ENCODE results near the gene DNAJC7.

Gene DNAJC7, protein sequence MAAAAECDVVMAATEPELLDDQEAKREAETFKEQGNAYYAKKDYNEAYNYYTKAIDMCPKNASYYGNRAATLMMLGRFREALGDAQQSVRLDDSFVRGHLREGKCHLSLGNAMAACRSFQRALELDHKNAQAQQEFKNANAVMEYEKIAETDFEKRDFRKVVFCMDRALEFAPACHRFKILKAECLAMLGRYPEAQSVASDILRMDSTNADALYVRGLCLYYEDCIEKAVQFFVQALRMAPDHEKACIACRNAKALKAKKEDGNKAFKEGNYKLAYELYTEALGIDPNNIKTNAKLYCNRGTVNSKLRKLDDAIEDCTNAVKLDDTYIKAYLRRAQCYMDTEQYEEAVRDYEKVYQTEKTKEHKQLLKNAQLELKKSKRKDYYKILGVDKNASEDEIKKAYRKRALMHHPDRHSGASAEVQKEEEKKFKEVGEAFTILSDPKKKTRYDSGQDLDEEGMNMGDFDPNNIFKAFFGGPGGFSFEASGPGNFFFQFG

DNA sequence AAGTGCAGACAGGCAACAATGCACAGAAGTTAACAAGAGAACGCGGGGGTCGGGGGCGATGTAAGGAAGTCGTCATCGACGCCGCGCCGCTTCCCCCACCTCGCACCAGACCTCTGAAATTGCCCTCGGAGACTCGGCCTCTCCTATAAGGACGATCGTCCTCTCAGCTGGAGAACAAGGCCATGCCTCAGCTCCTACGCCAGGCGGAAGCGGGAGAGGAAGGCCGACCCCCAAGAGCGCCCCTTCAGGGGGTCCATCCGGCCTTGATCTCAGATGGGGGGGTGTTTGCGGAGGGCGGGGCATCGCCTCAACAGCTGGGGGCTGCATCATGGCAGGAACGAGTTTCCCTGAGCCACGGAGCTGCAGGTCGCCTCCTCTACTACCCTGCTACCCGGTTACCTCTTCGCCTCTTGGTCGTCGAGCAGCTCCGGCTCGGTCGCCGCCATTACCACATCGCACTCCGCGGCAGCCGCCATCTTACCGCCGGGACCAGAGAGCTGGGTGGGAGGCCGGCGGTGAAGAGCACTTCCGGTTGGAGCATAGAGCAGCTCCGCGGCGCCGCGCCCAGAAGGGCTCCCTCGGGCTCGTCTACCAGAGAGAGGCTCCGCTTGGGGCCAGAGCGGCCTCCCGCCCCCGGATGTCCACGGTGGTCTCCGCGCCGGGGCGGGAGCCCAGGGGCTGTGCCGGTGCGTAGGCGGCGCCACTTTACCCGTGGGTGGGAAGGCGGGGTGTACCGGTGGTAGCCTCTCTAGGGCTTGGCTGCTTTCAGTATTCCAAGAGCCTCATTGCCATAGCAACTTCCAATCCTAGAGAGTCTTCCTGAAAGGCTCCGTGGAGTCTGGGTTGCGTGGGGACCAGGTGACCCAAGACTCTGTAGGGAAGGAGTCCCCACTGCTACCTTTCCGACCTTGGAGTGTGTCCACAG, at the start of gene DNAJC7:
TSS of gene DNAJC7 (minus strand) at position 499 of the 925 bp plus-strand sequence. CDS start at position 476, 23 bp downstream.
- peak; percentile 75 for DNase-seq (ENCODE audit: low read depth)

DNA sequence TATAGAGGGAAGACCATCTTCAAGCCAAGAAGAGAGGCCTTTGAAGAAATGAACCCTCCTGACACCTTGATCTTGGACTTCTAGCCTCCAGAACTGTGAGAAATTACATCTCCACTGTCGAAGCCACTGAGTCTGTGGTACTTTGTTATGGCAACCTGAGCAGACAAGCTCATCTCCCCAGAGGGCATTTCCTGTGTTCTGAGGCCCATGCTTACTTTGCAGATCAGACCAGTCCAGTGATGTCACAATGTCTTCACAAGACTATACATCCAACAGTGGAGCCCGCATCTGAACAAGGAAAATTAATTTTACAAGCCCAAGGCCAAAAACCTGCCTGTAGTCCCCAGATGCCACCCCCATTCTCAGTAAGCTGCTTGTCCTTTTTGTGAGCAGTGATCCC, 48.0 kb upstream of the DNAJC7 start:
- no peak for DNase-seq (ENCODE audit: low read depth)

DNA sequence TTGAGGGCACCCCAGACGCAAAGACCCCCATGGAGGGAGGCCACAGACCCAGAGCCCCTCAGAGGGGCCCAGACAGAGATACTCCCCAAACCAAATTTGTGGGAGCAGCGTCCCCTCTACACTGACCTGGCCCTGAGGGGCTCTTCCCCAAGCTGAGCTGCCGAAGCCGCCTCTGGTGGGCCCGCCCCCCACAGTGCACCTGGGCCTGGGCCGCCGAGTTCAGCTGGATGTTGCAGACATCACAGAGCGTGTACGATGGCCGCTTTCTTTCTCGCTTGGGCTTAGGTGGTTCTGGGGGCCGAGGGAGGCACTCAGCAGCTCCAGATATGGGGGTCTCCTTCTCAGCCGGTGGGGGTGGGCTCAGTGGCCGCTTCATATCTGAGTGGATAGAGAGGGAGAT, 45.4 kb upstream of the DNAJC7 start:
- DNase-seq (ENCODE audit: low read depth) = no peak

DNA sequence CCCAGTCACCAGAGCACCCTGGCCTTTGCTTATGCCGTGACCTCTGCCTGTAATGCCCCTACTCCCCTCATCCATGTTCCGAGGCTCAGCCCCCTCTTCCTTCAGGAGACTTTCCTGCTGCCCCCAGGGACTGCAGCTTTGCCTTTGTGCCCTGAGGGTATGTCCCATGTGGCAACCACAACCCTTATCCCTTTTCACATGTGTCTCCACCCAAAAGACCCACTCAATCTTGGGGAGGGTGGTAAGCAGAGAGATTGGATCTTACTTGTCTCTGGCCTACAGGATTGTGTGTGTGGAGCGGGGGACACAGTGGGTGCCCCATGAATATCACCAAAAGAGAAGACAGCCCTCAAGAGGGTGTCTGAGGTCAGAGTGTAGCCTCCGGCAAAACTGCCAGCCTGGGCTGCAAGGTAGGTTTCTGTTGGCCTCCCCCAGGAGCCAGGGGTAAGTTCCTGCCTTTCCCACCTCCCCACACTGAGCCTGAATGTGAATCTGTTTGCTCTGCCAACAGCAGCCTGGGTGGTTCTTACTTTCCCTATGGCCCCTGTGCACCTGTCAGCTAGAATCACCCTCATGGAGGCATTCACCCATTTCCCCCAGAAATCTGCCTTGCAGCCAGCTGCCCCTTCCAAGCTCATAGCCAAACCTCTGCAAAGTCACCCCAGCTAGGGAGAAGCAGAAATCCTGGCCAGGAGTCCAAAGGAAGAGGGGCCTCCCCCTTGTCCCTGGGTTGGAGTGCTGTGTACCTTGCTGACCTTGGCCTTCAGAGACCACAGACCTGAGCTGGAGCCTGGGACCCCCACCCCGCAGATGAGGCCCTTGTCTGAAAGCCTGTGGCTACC, 44.6 kb upstream of the DNAJC7 start:
- no peak for DNase-seq (ENCODE audit: low read depth)

DNA sequence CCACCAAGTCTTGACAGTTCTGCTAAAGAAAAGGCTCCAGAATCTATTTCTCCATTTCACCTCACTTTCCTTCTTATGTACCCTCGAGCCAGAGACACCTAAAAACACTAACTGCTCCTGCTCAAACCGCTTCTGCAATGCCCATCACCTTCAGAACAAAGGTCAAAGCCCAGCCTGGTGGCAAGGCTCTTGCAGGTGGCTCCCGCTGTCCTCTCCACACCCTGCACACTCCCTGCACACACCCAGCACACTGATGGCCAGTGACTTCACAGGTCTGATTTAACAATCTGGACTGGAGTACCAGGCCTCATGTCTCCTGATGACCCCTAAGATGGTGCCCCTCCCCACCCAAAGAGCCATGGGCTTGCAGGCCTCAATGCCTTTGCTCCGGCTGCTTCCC, 43.0 kb upstream of the DNAJC7 start:
- DNase-seq (ENCODE audit: low read depth) = no peak

DNA sequence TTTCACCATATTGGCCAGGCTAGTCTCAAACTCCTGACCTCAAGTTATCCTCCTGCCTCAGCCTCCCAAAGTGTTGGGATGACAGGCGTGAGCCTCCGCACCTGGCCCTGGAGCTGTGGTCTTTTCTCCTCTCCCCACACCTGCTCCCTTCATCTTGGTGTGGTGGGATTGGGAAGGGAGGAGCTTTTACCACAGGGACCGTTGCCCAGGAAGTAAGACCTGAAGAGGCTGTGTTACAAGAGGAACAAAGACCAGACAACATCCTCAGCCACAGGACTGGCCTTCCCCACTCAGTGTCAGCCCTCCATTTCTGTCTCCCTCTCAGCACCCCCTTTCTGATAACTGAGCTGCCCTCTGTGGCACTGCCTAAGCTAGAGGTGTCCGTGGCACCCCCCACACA, 42.6 kb upstream of the DNAJC7 start:
- DNase-seq (ENCODE audit: low read depth) = no peak

DNA sequence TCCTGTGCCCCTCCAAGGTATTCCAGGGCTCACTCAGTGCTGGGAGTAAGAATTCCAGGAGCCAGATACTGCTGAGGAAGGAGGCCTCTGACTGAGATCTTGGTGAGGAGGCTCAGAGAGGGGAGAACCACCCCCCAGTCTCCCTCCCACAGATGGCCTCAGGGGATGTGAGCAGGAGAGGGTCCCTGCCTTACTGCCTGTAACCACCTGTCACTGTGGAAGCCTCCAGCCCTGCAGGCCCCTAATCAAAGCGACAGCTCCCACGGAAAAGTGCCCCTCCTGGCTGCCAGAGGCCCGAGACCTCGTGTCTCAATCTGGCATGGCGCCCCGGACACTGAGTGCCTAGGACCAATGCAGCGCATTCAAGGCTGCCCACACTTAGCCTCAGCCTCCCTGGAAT, 40.8 kb upstream of the DNAJC7 start:
- DNase-seq (ENCODE audit: low read depth) = no peak

DNA sequence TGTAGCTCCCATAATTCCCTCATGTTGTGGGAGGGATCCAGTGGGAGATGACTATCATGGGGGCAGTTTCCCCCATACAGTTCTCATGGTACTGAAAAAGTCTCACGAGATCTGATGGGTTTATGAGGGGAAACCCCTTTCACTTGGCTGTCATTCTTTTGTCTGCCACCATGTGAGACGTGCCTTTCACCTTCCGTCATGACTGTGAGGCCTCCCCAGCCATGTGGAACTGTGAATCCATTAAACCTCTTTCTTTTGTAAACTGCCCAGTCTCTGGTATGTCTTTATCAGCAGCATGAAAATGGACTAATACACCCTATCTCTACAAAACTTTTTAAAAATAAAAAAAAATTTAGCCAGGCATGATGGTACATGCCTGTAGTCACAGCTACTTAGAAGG, 39.4 kb upstream of the DNAJC7 start:
- no peak for DNase-seq (ENCODE audit: low read depth)

DNA sequence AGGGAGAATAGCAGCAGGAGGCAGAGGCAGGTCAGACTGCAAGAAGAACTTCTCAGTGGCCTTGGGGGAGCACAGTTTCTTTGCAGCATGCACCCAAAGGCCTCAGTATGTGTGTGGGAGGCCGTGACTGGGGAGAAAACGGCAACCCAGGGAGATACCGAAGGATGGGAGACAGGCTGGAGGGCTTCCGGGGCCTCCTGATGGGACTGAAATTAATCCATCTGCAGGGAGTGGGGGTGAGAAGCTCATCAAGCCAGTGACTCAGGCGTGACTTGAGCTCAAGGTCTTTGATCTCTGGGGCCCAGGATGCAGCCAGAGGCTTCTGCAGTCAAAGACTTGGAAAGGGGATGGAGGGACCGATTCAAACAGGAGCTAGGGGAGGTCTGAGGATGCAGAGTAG, 38.3 kb upstream of the DNAJC7 start:
- DNase-seq (ENCODE audit: low read depth) = no peak

DNA sequence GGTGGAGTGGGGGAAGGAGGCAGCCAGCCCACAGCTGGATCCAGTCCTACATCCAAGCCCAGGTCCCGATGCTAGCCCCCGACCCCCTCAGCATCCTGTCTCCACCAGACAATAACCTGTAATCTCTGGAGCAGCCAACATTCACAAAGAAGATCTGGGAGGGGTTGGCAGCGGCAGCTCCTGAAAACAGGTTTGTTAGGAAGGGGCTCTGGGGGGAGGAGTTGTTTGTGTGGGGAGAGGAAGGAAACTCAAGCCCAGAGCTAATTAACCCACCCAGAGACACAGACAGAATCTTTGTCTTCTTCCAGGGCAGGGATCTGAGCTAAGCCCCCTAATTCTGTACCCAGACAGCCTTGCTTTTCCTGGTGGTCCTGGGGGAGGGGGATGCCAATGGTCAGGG, 37.8 kb upstream of the DNAJC7 start:
- no peak for DNase-seq (ENCODE audit: low read depth)

DNA sequence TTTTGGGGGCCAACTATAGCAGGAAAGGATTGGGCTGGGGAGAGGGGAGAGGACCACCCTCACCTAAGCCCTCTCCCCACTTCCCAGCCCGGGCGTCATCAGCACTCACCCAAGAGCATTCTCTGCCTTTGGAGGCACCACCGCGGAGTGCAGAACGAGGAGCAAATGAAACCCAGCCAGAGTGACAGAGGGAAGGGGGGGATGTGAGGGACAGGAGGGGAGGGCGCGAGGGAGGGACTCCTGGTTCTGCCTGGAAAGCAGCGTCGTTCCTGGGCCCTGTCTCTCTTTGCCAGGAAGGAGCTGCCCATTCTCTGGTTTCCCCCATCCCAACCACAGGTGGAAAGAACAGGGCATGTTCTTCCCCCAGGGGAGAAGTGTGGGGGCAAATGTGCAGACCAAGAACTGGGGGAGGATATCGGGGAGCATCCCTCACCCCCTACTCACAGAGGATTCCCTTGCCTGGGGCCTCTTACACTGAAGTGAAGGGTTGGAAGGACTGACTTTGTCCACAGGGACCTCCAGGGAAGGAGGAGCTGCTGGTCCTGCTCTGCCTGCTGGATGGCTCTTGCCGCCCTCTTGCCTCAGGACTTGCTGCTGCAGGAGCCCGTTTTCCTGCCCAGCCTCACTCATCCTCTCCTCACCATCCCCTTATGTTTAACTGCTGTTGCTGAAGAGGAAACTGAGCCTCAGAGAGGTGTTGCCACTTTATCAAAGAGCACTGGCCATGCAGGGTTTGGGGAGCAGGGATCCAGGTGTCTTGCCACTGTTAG, 36.7 kb upstream of the DNAJC7 start:
- no peak for DNase-seq (ENCODE audit: low read depth)

DNA sequence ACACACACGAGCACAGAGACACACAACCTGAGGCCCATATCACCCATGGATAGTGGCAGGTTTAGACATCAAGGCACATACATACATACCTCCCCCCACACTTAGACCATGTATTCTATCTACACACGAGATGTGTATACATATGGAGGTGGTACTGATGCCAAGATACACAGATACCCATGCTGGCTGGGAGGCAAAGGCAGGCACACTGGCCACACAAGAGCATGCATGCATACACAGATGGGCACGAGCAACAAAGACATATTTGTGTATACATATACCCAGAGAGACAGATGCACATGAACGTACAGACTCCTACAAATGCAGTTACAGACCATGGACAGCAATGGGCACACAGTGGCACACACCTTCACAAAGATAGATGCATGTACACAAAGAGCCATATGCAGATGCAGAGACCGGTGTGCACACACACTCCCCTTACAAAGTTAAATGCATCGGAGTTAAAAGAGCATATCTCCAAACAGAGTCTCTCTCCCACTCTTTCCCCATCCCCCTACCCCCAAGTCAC, 35.2 kb upstream of the DNAJC7 start:
- DNase-seq (ENCODE audit: low read depth) = no peak

DNA sequence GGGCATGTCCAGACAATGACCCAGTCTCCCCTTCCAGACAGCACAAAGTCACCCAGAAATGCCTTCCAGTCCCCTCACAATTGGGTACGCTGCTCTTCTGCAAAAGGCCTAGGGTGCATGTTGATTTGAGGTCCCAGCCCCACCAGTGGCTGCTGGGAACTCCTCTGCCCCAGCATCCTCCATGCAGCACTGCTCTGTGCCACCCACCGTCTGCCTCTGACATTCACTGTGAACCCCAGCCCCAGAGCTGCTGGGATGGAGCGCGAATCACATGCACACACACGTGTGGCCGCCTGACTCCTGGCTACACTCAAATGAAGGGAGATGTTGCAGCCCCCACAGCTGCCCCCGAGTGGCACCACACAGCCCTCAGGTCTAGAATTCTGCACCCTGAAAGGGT, 34.4 kb upstream of the DNAJC7 start:
- DNase-seq (ENCODE audit: low read depth) = no peak

DNA sequence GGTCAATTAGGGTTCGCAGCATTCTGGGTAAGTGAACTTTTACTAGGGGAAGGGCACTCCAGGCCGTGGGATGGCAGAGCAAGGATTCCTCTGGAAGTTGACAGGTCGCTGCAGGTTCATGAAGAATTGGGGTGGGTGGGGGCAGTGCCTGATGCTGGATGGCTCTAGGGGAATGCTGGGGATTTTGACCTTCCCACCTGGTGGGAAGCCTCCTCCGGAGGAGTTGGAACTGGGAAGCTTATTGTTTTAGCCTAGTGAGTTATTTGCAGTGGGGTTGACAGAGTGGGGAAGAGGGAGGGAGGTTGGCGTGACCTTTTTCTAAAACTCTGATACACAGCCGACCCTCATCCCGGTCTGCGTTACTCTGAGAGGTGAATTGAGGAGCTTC, 33.8 kb upstream of the DNAJC7 start:
- no peak for DNase-seq (ENCODE audit: low read depth)

DNA sequence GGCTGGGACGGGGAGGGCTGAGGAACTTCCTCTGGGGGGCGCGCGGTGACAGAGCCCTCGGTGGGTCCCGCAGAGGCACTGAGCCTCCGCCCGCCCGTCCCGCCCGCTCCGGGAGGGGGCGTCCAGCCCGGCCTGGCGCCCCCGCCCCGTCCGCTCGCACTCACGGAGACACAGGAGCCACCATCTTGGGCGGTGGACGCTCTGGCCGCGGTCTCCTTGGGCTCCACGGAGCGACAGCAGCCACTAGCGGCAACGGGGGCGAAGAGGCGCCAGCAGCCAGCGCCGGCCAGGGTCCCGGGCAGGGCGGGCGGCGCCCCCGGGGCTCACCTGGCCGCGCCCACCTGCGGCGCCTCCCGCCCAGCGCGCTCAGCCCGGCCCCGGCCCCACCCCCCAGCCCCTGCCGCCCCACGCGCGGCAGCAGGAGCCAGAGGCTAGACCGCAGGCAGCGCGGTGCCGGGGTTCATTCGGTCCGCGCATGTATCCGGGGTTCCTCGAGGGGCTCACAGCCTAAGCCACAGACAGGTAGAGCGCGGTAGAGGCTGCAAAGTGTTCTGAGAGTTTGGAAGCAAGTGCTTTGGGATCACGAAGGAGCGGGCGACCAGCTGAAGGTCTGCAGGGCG, 33.3 kb upstream of the DNAJC7 start, which contains the start of gene C17orf113:
TSS of gene C17orf113 (minus strand) at position 209 of the 620 bp plus-strand sequence. CDS start 7,225 bp downstream, outside the sequence.
- peak; percentile 46 for DNase-seq (ENCODE audit: low read depth)

DNA sequence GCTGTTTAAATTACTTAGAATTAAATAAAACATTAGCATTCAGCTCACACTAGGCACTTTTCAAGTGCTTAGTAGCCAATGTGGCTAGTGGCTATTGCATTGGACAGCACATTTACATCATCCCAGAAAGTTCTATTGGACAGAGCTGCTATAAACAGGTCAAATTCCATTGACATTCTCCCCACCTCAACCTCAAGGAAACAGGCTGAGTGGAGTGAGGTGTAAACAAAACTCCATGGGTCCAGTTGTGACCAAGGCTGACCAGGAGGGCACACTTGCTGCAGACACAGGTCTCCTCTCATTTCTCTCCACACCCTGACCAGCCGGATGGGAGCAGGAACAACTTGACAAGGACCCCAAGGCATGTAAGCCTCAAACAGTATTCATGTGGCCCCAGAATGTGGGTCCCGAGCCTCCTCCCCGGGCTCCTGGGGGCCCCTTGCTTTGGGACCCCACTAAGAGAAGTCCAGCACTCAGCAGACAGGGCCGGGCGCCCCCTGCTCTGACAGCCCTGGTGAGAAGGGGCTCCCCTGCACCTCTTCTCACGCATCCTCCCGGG, 32.7 kb upstream of the DNAJC7 start:
- no peak for DNase-seq (ENCODE audit: low read depth)

DNA sequence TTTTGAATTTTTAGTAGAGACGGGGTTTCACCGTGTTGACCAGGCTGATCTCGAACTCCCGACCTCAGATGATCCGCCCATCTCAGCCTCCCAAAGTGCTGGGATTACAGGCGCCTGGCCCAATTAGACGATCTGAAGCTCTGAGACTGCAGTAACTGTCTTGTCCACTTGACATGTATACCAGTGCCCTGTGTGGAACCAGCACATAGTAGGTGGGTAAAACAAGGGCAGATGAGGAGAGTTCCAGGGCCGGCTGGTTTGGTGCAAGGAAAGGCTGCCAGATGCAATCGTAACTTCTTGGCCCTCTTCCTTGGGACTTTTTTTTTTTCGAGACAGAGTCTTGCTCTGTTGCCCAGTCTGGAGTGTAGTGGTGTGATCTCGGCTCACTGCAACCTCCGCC, 30.1 kb upstream of the DNAJC7 start:
- DNase-seq (ENCODE audit: low read depth) = no peak

DNA sequence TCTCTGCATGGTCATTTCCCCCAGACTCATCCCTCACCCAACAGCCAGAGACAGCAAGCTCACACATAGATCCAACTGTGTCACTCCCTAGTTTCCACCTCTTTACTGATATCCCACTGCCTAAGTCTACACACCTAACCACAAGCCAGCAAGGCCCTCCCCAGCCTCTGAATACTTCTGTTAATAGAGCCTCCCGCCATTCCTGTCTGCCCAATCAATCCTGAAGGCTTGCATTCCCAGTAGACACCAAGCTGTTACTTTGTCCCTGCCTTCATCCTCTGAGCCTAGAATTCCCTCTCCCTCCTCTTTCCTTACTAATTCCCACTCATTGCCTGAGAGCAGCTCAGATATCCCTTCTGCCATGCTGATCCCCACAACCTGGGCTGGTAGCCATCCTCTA, 28.5 kb upstream of the DNAJC7 start:
- DNase-seq (ENCODE audit: low read depth) = no peak

DNA sequence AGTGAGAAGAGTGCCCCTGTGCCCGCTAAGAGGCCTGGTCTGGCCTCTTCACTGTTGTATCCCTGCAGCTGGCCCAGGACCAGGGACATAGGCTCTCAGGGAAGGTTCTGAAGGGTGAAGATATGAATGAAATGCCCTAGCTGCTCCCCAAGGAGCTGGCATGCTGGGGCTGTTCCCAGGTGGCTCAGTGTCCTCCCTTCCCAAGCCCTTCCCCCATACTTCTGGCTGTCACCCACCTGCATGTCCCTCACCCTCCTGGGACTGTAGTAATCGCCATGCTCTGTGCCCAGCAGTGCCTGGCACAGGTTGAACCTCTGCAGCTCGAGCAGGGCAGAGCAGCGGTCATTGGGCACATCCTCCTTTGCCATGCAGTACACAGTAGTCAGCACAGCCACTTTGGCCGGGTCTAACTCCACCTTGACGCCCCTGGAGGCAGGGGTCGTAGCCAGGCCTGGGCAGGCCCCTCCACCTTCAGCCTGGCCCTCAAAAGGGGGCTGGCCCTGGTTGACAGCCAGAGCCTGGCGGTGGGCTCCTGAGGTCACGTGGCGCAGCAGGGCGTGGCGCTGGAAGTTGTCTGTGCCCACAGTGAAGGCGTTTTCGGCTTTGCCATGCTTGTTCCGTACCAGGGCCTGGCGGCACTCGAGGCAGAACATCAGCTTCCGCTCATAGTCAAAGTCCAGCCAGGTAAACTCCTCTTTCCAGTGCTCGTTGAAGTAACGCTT, 25.5 kb upstream of the DNAJC7 start:
- DNase-seq (ENCODE audit: low read depth) = no peak

Measured in activated T-cell treated with anti-CD3 and anti-CD28 coated beads for 1 hour (primary cell).